Upper lobe of left lung (tissue), 6 donors: Measurements from ENCODE around the gene LSP1. TPM values are rescaled to one million over a fixed set of nuclear protein-coding genes. Genes with fewer than 3 reads are reported as not detected.
A peak's percentile ranks its signal among the peaks of the same experiment; 100 is the strongest.

ENCODE experiments used
- ATAC-seq, 2 donors: fragments of 200-7000 bp; cut with Tn5 transposase; one replicate each; pipeline ENCODE4 v1.9.1; 2022; ENCODE audit warnings: mild to moderate bottlenecking in 2 of 2, moderate library complexity in 2 of 2; ENCODE audit not compliant: low FRiP score in 2 of 2
- DNase-seq, 2 donors: peaks; one replicate each; pipeline ENCODE4 v3.0.0-alpha.2; 2019 to 2020
- H3K27ac ChIP-seq, 4 donors: fragments of 200-600 bp; sonication (generic); one replicate each; pipeline ENCODE4 v1.5.1; 2016 to 2019
- H3K27me3 ChIP-seq, 4 donors: fragments of 200-600 bp; sonication (generic); one replicate each; pipeline ENCODE4 v1.5.1; 2017 to 2019
- H3K36me3 ChIP-seq, 4 donors: fragments of 200-600 bp; sonication (generic); one replicate each; pipeline ENCODE4 v1.5.1; 2016 to 2019
- H3K4me1 ChIP-seq, 4 donors: fragments of 200-600 bp; sonication (generic); one replicate each; pipeline ENCODE4 v1.5.1; 2018 to 2019
- H3K4me3 ChIP-seq, 4 donors: fragments of 200-600 bp; sonication (generic); one replicate each; pipeline ENCODE4 v1.5.1; 2017 to 2019; ENCODE audit warnings: mild to moderate bottlenecking in 2 of 4, moderate library complexity in 1 of 4
- H3K9me3 ChIP-seq, 4 donors: fragments of 200-600 bp; sonication (generic); one replicate each; pipeline ENCODE4 v1.5.1; 2018 to 2019
- CTCF ChIP-seq, 6 experiments: fragments of 450-650 bp in 4 of 6; fragments of 200-600 bp in 2 of 6; sonication (generic) in 2 of 6; IDR thresholded peaks; one replicate each; pipeline ENCODE4 v1.5.1; 2016 to 2019; ENCODE audit warnings: antibody characterized with exemption in 6 of 6
- EP300 ChIP-seq, 4 donors: sonication (generic); formaldehyde crosslinking; IDR thresholded peaks; one replicate each; pipeline ENCODE4 v1.5.1; 2017; ENCODE audit warnings: antibody characterized with exemption in 4 of 4, control low read depth in 2 of 4
- POLR2A ChIP-seq, 4 donors: fragments of 450-650 bp; IDR thresholded peaks; one replicate each; pipeline ENCODE4 v1.5.1; 2016 to 2017; ENCODE audit warnings: antibody characterized with exemption in 4 of 4, mild to moderate bottlenecking in 2 of 4
- POLR2AphosphoS5 ChIP-seq, 2 donors: sonication (generic); formaldehyde crosslinking; IDR thresholded peaks; one replicate each; pipeline ENCODE4 v1.5.1; 2017; ENCODE audit warnings: antibody characterized with exemption in 2 of 2
- WGBS, 2 donors: methylation state at CpG; one replicate each; pipeline ENCODE4 v1.1.5; 2017 to 2018; 5-methylcytosine and 5-hydroxymethylcytosine counted together
- total RNA-seq, 6 donors: library from RNA; depleted of rRNA in 4 of 6; stranded (reverse); fragments of >200 nt in 4 of 6; gene quantifications; one replicate each; pipeline versions ENCODE4 v1.1.0 to v1.2.1, GENCODE V29; 2016 to 2021
- donor health status: DM: no; HTN: no; CAD: no; lungs with moderate emphysema.
- donor health status: DM: no; HTN: yes; CAD: no; lungs with severe emphysema.

Gene LSP1
- total RNA-seq, 6 donors from 2014 or later: 29.3 to 162 (median 66.2) TPM

- Histone ChIP-seq H3K9me3 (no peaks in the 10 kb centered on the region), H3K4me3 (peak overlapping the region in 1 of 4 donors; percentile 33), H3K27ac (peak overlapping the region in 2 of 4 donors; percentile 84 to 89), H3K36me3 (no peaks in the 10 kb centered on the region), H3K27me3 (no peaks in the 10 kb centered on the region), H3K4me1 (peaks cover 24 to 42% (median 35%) of the 10 kb centered on the region in 4 donors)
- TF ChIP-seq EP300 (IDR thresholded peaks at IDR 0.05) (no peak), CTCF (IDR thresholded peaks at IDR 0.05) (no peak)
- DNase-seq (no peak), ATAC-seq (no peak)
- WGBS, 2 donors: 87 to 92% methylated on average over 36 of the region's 37 CpGs
These were observed 12.0 kb upstream of the LSP1 start for GRCh38 chr11:1840780-1841480.

GRCh38 chr11:1841511-1842148, 11.3 kb upstream of the LSP1 start:
- DNase-seq: peak in 1 of 2 donors; percentile 64

GRCh38 chr11:1842149-1843097, 10.5 kb upstream of the LSP1 start:
- H3K4me3 ChIP-seq: no peak overlapping the region
- no peaks in the 10 kb centered on the region for H3K27me3 ChIP-seq
- no peaks in the 10 kb centered on the region for H3K9me3 ChIP-seq
- H3K27ac ChIP-seq: no peak overlapping the region
- DNase-seq (peak in 1 of 2 donors; percentile 77), ATAC-seq (no peak)
- TF ChIP-seq POLR2A (IDR thresholded peaks at IDR 0.05): no peak
- no peak for TF ChIP-seq EP300 (IDR thresholded peaks at IDR 0.05)
- no peak for TF ChIP-seq CTCF (IDR thresholded peaks at IDR 0.05)
- TF ChIP-seq POLR2AphosphoS5 (IDR thresholded peaks at IDR 0.05): no peak
- 80 to 96% methylated on average over 1 to 25 of the region's 29 CpGs for WGBS, 2 donors
- H3K4me1 ChIP-seq: peaks cover 24 to 43% (median 35%) of the 10 kb centered on the region in 4 donors
- no peaks in the 10 kb centered on the region for H3K36me3 ChIP-seq

More at GRCh38 chr11:1841511-1842148, 11.3 kb upstream of the LSP1 start:
- 89 to 94% methylated on average over 8 to 18 of the region's 19 CpGs for WGBS, 2 donors
- H3K27ac ChIP-seq: no peak overlapping the region
- H3K4me1 ChIP-seq: peaks cover 24 to 43% (median 35%) of the 10 kb centered on the region in 4 donors
- H3K9me3 ChIP-seq: no peaks in the 10 kb centered on the region
- no peaks in the 10 kb centered on the region for H3K27me3 ChIP-seq
- no peaks in the 10 kb centered on the region for H3K36me3 ChIP-seq
- ATAC-seq: no peak
- TF ChIP-seq POLR2A (IDR thresholded peaks at IDR 0.05): no peak
- TF ChIP-seq EP300 (IDR thresholded peaks at IDR 0.05): no peak
- no peak for TF ChIP-seq CTCF (IDR thresholded peaks at IDR 0.05)
- TF ChIP-seq POLR2AphosphoS5 (IDR thresholded peaks at IDR 0.05): no peak
- no peak overlapping the region for H3K4me3 ChIP-seq

- Histone ChIP-seq H3K4me1 (peaks cover 19 to 38% (median 32%) of the 10 kb centered on the region in 4 donors), H3K27ac (peak overlapping the region in 1 of 4 donors; percentile 55), H3K4me3 (no peak overlapping the region), H3K9me3 (no peaks in the 10 kb centered on the region), H3K36me3 (no peaks in the 10 kb centered on the region), H3K27me3 (no peaks in the 10 kb centered on the region)
- WGBS, 2 donors: 79 to 86% methylated on average over 7 to 10 of the region's 11 CpGs
- DNase-seq (peak in 1 of 2 donors; percentile 58), ATAC-seq (no peak)
- TF ChIP-seq POLR2A (IDR thresholded peaks at IDR 0.05) (no peak), EP300 (IDR thresholded peaks at IDR 0.05) (no peak), CTCF (IDR thresholded peaks at IDR 0.05) (no peak), POLR2AphosphoS5 (IDR thresholded peaks at IDR 0.05) (no peak)
These were observed 9.8 kb upstream of the LSP1 start for GRCh38 chr11:1843098-1843473.
